HepG2 (cell line): ENCODE results near the gene SLC16A3. TPM values are rescaled to one million over a fixed set of nuclear protein-coding genes. Genes with fewer than 3 reads are reported as not detected.

Experiments
- NR1H2 ChIP-seq: sonication (generic); formaldehyde crosslinking; IDR thresholded peaks from 2 replicates; pipeline ENCODE4 v1.8.1; 2022; ENCODE audit warnings: low read depth, missing genetic modification reagents, borderline replicate concordance
- NR2F2 ChIP-seq: IDR thresholded peaks from 2 replicates; pipeline ENCODE4 v1.6.1; 2012; ENCODE audit warnings: low read depth, inconsistent platforms, borderline replicate concordance
- SMAD3 ChIP-seq: sonication (generic); formaldehyde crosslinking; IDR thresholded peaks from 2 replicates; pipeline ENCODE4 v1.4.0; 2020; ENCODE audit warnings: missing genetic modification reagents
- TSC22D2 ChIP-seq: sonication (generic); formaldehyde crosslinking; IDR thresholded peaks from 2 replicates; pipeline ENCODE4 v1.5.1; 2020; ENCODE audit warnings: missing genetic modification reagents, mild to moderate bottlenecking, borderline replicate concordance
- ZNF703 ChIP-seq: sonication (generic); formaldehyde crosslinking; IDR thresholded peaks from 2 replicates; pipeline ENCODE4 v1.5.1; 2020; ENCODE audit warnings: missing genetic modification reagents, mild to moderate bottlenecking, moderate library complexity, borderline replicate concordance
- polyA plus RNA-seq, 8 experiments: library from polyadenylated mRNA; depleted of rRNA in 3 of 8; stranded (reverse) in 7 of 8; unstranded in 1 of 8; fragments of >200 nt; fragmentation: Illumina TruSeq in 4 of 8; extraction: Trizol in 4 of 8; gene quantifications; 2 replicates each; pipeline versions ENCODE4 v1.2.1 to v1.2.3, GENCODE V29; 2011 to 2016; ENCODE audit warnings: low read depth in 4 of 8, missing spikeins in 1 of 8, mixed read lengths in 1 of 8; ENCODE audit not compliant: insufficient read depth in 1 of 8
- total RNA-seq, 5 experiments: library from RNA; depleted of rRNA; stranded (reverse); fragments of >200 nt; fragmentation: Illumina TruSeq; extraction: Trizol; gene quantifications; 2 replicates each; pipeline ENCODE4 v1.2.3, GENCODE V29; 2016; ENCODE audit warnings: low read depth in 1 of 5
- TF ChIP-seq, protein P1 (sequence below): sonication (generic); formaldehyde crosslinking; IDR thresholded peaks from 2 replicates; pipeline ENCODE4 v1.4.0; 2020; ENCODE audit warnings: missing genetic modification reagents
- TF ChIP-seq, protein P2 (sequence below): sonication (generic); formaldehyde crosslinking; IDR thresholded peaks from 2 replicates; pipeline ENCODE4 v1.4.0; 2020; ENCODE audit warnings: mild to moderate bottlenecking, missing genetic modification reagents
- TF ChIP-seq, protein P3 (sequence below): sonication (generic); formaldehyde crosslinking; IDR thresholded peaks from 2 replicates; pipeline ENCODE4 v1.4.0; 2020; ENCODE audit warnings: mild to moderate bottlenecking, low read depth, missing genetic modification reagents
- TF ChIP-seq, protein P4 (sequence below): sonication (generic); formaldehyde crosslinking; IDR thresholded peaks from 2 replicates; pipeline ENCODE4 v1.8.1; 2023; ENCODE audit warnings: mild to moderate bottlenecking, inconsistent platforms, moderate library complexity, missing genetic modification reagents, borderline replicate concordance

SLC16A3 gene
- total and polyA plus RNA-seq, 2 of the 13 experiments (the other 11 are each of a cell fraction or from before 2014, with no cell fraction given), result 242 to 349 TPM

DNA sequence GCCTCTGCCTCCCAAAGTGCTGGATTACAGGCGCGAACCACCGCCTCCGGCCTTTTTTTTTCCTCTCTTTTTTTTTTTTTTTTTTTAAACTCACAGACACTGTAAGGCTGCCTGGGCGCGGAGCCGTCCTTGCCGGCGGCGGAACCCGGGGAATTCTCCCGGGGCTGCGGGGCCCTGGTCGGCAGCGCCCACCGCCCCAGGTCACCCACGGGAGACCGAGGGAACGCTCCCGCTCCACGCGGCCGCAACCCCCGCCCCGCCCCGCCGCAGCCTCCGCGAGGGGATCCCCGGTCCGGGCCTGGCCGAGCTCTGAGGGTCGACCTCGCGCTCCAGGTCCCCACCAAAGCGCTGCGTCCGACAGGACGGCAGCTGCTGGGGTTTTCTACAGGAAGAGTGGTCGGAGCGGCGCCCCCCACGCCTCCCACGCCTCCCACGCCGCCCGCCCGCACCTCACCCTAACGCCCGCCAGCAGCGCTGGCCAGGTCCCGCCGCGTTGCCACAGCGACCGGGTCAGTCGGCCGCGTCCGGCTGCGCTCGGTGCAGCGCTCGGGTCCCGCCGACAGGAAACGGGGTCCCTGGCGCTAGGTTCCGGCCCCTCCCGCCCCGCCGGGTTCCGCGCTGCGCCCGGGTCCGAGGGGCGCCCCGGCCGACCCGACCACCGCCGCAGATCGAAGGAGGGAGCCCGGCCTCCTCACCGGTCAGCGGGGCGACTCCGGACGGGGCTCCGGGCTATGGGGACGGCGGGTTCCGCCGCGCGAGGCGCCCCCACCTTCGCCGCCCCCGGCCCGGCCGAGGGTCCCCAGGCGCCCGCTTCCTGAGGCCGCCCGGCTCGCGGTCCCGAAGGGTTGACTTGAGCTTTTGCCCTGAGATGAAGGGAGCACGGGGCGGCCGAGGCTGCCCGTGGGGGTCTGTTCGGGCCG lies 16.3 kb upstream of the SLC16A3 start, which contains the start of gene CCDC57 (continued):
- TF ChIP-seq, protein P1, sequence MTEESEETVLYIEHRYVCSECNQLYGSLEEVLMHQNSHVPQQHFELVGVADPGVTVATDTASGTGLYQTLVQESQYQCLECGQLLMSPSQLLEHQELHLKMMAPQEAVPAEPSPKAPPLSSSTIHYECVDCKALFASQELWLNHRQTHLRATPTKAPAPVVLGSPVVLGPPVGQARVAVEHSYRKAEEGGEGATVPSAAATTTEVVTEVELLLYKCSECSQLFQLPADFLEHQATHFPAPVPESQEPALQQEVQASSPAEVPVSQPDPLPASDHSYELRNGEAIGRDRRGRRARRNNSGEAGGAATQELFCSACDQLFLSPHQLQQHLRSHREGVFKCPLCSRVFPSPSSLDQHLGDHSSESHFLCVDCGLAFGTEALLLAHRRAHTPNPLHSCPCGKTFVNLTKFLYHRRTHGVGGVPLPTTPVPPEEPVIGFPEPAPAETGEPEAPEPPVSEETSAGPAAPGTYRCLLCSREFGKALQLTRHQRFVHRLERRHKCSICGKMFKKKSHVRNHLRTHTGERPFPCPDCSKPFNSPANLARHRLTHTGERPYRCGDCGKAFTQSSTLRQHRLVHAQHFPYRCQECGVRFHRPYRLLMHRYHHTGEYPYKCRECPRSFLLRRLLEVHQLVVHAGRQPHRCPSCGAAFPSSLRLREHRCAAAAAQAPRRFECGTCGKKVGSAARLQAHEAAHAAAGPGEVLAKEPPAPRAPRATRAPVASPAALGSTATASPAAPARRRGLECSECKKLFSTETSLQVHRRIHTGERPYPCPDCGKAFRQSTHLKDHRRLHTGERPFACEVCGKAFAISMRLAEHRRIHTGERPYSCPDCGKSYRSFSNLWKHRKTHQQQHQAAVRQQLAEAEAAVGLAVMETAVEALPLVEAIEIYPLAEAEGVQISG (CRISPR knock-in tag), result peak; percentile 93
- TF ChIP-seq SMAD3 (no peak), ZNF703 (CRISPR knock-in tag) (peak; percentile 55; the same call in 1 of the 2 replicates), NR2F2 (no peak; the same call in 1 of the 2 replicates), NR1H2 (CRISPR knock-in tag) (no peak), TSC22D2 (peak; percentile 74; the same call in 1 of the 2 replicates)
- TF ChIP-seq, protein P2, sequence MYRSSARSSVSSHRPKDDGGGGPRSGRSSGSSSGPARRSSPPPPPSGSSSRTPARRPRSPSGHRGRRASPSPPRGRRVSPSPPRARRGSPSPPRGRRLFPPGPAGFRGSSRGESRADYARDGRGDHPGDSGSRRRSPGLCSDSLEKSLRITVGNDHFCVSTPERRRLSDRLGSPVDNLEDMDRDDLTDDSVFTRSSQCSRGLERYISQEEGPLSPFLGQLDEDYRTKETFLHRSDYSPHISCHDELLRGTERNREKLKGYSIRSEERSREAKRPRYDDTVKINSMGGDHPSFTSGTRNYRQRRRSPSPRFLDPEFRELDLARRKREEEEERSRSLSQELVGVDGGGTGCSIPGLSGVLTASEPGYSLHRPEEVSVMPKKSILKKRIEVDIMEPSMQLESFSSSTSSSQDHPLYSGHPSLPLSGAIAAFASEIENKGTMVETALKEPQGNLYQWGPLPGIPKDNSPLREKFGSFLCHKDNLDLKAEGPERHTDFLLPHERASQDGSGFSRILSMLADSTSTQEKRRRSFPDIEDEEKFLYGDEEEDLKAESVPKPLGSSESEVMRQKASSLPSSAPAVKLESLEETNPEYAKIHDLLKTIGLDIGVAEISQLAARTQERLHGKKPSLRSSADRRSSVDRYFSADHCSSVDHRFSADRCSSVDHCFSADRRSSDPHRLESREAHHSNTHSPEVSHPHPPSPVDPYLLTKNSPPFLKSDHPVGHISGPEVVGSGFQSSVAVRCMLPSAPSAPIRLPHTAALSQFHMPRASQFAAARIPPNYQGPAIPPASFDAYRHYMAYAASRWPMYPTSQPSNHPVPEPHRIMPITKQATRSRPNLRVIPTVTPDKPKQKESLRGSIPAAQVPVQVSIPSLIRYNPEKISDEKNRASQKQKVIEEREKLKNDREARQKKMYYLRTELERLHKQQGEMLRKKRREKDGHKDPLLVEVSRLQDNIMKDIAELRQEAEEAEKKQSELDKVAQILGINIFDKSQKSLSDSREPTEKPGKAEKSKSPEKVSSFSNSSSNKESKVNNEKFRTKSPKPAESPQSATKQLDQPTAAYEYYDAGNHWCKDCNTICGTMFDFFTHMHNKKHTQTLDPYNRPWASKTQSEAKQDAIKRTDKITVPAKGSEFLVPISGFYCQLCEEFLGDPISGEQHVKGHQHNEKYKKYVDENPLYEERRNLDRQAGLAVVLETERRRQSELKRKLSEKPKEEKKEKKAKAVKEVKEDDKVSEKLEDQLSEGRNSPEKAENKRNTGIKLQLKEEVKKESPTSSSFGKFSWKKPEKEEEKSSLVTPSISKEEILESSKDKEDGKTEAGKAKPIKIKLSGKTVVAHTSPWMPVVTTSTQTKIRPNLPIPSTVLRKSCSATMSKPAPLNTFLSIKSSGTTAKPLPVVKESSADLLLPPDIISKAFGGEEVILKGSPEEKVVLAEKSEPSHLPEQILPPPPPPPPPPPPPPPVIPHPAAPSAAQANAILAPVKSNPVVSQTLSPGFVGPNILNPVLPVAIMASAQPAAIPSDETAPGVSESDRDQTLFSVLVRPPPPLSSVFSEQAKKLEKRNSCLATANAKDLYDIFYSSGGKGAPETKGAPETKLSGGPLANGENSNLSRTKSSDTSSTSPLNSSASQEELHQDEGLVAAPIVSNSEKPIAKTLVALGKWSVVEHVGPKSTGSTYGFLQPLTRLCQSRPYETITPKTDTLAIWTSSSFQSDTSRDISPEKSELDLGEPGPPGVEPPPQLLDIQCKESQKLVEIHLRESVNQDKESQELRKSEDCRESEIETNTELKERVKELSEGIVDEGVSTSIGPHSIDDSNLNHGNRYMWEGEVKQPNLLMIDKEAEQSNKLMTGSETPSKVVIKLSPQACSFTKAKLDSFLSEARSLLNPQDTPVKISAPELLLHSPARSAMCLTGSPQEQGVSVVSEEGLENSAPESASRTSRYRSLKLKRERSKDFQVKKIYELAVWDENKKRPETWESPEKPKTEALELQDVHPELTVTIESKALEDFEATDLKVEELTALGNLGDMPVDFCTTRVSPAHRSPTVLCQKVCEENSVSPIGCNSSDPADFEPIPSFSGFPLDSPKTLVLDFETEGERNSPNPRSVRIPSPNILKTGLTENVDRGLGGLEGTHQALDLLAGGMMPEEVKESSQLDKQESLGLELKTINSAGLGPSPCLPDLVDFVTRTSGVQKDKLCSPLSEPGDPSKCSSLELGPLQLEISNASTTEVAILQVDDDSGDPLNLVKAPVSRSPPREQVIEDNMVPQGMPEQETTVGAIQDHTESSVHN (CRISPR knock-in tag), result peak; percentile 51; the same call in 1 of the 2 replicates
- TF ChIP-seq, protein P3, sequence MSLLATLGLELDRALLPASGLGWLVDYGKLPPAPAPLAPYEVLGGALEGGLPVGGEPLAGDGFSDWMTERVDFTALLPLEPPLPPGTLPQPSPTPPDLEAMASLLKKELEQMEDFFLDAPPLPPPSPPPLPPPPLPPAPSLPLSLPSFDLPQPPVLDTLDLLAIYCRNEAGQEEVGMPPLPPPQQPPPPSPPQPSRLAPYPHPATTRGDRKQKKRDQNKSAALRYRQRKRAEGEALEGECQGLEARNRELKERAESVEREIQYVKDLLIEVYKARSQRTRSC (CRISPR knock-in tag), result no peak
- TF ChIP-seq, protein P4, sequence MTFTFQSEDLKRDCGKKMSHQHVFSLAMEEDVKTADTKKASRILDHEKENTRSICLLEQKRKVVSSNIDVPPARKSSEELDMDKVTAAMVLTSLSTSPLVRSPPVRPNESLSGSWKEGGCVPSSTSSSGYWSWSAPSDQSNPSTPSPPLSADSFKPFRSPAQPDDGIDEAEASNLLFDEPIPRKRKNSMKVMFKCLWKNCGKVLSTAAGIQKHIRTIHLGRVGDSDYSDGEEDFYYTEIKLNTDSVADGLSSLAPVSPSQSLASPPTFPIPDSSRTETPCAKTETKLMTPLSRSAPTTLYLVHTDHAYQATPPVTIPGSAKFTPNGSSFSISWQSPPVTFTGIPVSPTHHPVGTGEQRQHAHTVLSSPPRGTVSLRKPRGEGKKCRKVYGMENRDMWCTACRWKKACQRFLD, result 0 out of 2 replicates have a peak, but pooled peaks have one; percentile 87
